HEK293 (cell line): ENCODE results near the gene ICAM3.
A peak's percentile ranks its signal among the peaks of the same experiment; 100 is the strongest.

ENCODE experiments used
- AEBP2 ChIP-seq: fragments of 450-650 bp; formaldehyde crosslinking; IDR thresholded peaks from 2 replicates; pipeline ENCODE4 v1.5.1; 2016; ENCODE audit warnings: missing biosample characterization, missing genetic modification characterization, borderline replicate concordance
- KLF1 ChIP-seq: fragments of 450-650 bp; formaldehyde crosslinking; IDR thresholded peaks from 2 replicates; pipeline ENCODE4 v1.5.1; 2016; ENCODE audit warnings: missing biosample characterization, missing genetic modification characterization
- KLF7 ChIP-seq: fragments of 450-650 bp; formaldehyde crosslinking; IDR thresholded peaks from 2 replicates; pipeline ENCODE4 v1.5.1; 2016; ENCODE audit warnings: missing biosample characterization, missing genetic modification characterization, borderline replicate concordance
- OVOL3 ChIP-seq: fragments of 450-650 bp; formaldehyde crosslinking; IDR thresholded peaks from 2 replicates; pipeline ENCODE4 v1.5.1; 2016; ENCODE audit warnings: missing biosample characterization, missing genetic modification characterization
- RBAK ChIP-seq: fragments of 450-650 bp; formaldehyde crosslinking; IDR thresholded peaks from 2 replicates; pipeline ENCODE4 v1.5.1; 2016; ENCODE audit warnings: missing biosample characterization, missing genetic modification characterization
- REPIN1 ChIP-seq: fragments of 450-650 bp; formaldehyde crosslinking; IDR thresholded peaks from 2 replicates; pipeline ENCODE4 v1.5.1; 2017; ENCODE audit warnings: missing biosample characterization, missing genetic modification characterization, low read depth
- SCRT1 ChIP-seq: fragments of 450-650 bp; formaldehyde crosslinking; IDR thresholded peaks from 2 replicates; pipeline ENCODE4 v1.5.1; 2016; ENCODE audit warnings: missing biosample characterization, missing genetic modification characterization, borderline replicate concordance
- SCRT2 ChIP-seq: fragments of 450-650 bp; formaldehyde crosslinking; IDR thresholded peaks from 2 replicates; pipeline ENCODE4 v1.5.1; 2016; ENCODE audit warnings: missing biosample characterization, missing genetic modification characterization
- SP2 ChIP-seq: fragments of 450-650 bp; formaldehyde crosslinking; IDR thresholded peaks from 2 replicates; pipeline ENCODE4 v1.5.1; 2016; ENCODE audit warnings: missing biosample characterization, missing genetic modification characterization
- SP3 ChIP-seq: fragments of 450-650 bp; formaldehyde crosslinking; IDR thresholded peaks from 2 replicates; pipeline ENCODE4 v1.5.1; 2016; ENCODE audit warnings: missing biosample characterization, missing genetic modification characterization
- ZBTB20 ChIP-seq: fragments of 450-650 bp; formaldehyde crosslinking; IDR thresholded peaks from 2 replicates; pipeline ENCODE4 v1.5.1; 2016; ENCODE audit warnings: missing biosample characterization, missing genetic modification characterization
- ZNF132 ChIP-seq: fragments of 450-650 bp; formaldehyde crosslinking; IDR thresholded peaks from 2 replicates; pipeline ENCODE4 v1.5.1; 2017; ENCODE audit warnings: missing biosample characterization, missing genetic modification characterization, borderline replicate concordance
- ZNF140 ChIP-seq: fragments of 450-650 bp; formaldehyde crosslinking; IDR thresholded peaks from 2 replicates; pipeline ENCODE4 v1.5.1; 2016; ENCODE audit warnings: missing biosample characterization, missing genetic modification characterization
- ZNF157 ChIP-seq: fragments of 450-650 bp; formaldehyde crosslinking; IDR thresholded peaks from 2 replicates; pipeline ENCODE4 v1.5.1; 2016; ENCODE audit warnings: missing biosample characterization, missing genetic modification characterization
- ZNF16 ChIP-seq: fragments of 450-650 bp; formaldehyde crosslinking; IDR thresholded peaks from 2 replicates; pipeline ENCODE4 v1.5.1; 2016; ENCODE audit warnings: low read depth, missing biosample characterization, missing genetic modification characterization
- ZNF174 ChIP-seq: fragments of 450-650 bp; formaldehyde crosslinking; IDR thresholded peaks from 2 replicates; pipeline ENCODE4 v1.5.0; 2017; ENCODE audit warnings: missing biosample characterization, mild to moderate bottlenecking, missing genetic modification characterization
- ZNF211 ChIP-seq: fragments of 450-650 bp; formaldehyde crosslinking; IDR thresholded peaks from 2 replicates; pipeline ENCODE4 v1.5.1; 2016; ENCODE audit warnings: low read depth, missing biosample characterization, missing genetic modification characterization
- ZNF24 ChIP-seq: fragments of 450-650 bp; formaldehyde crosslinking; IDR thresholded peaks from 2 replicates; pipeline ENCODE4 v1.5.1; 2016; ENCODE audit warnings: missing biosample characterization, missing genetic modification characterization
- ZNF274 ChIP-seq, 2 experiments: fragments of 200-500 bp in 1 of 2; fragments of 450-650 bp in 1 of 2; sonication (Bioruptor generic) in 1 of 2; formaldehyde crosslinking in 1 of 2; IDR thresholded peaks; 2 replicates each; pipeline versions ENCODE4 v1.5.1 to v1.6.1; 2014 to 2016; ENCODE audit warnings: borderline replicate concordance in 1 of 2, inconsistent platforms in 1 of 2, low read length in 1 of 2, missing biosample characterization in 1 of 2, missing genetic modification characterization in 1 of 2
- ZNF280C ChIP-seq: fragments of 450-650 bp; formaldehyde crosslinking; IDR thresholded peaks from 2 replicates; pipeline ENCODE4 v1.5.1; 2016; ENCODE audit warnings: missing biosample characterization, missing genetic modification characterization
- ZNF423 ChIP-seq: fragments of 450-650 bp; formaldehyde crosslinking; IDR thresholded peaks from 2 replicates; pipeline ENCODE4 v1.5.1; 2016; ENCODE audit warnings: missing biosample characterization, missing genetic modification characterization
- ZNF48 ChIP-seq: fragments of 450-650 bp; formaldehyde crosslinking; IDR thresholded peaks from 2 replicates; pipeline ENCODE4 v1.5.1; 2016; ENCODE audit warnings: missing biosample characterization, missing genetic modification characterization
- ZNF488 ChIP-seq: fragments of 450-650 bp; formaldehyde crosslinking; IDR thresholded peaks from 2 replicates; pipeline ENCODE4 v1.5.1; 2016; ENCODE audit warnings: missing biosample characterization, missing genetic modification characterization
- ZNF518A ChIP-seq: fragments of 450-650 bp; formaldehyde crosslinking; conservative IDR thresholded peaks from 2 replicates; pipeline ENCODE4 v1.5.1; 2016; ENCODE audit warnings: low read depth, missing biosample characterization, missing genetic modification characterization
- ZNF561 ChIP-seq: fragments of 450-650 bp; IDR thresholded peaks from 2 replicates; pipeline ENCODE4 v1.5.1; 2018; ENCODE audit warnings: missing biosample characterization, missing genetic modification characterization, borderline replicate concordance
- ZNF600 ChIP-seq: fragments of 450-650 bp; formaldehyde crosslinking; IDR thresholded peaks from 2 replicates; pipeline ENCODE4 v1.5.1; 2016; ENCODE audit warnings: missing biosample characterization, missing genetic modification characterization
- ZNF654 ChIP-seq: fragments of 450-650 bp; formaldehyde crosslinking; IDR thresholded peaks from 2 replicates; pipeline ENCODE4 v1.5.1; 2016; ENCODE audit warnings: low read depth, missing biosample characterization, missing genetic modification characterization
- ZNF791 ChIP-seq: fragments of 450-650 bp; formaldehyde crosslinking; IDR thresholded peaks from 2 replicates; pipeline ENCODE4 v1.5.1; 2016; ENCODE audit warnings: missing biosample characterization, missing genetic modification characterization
- ZSCAN4 ChIP-seq: fragments of 450-650 bp; formaldehyde crosslinking; IDR thresholded peaks from 2 replicates; pipeline ENCODE4 v1.5.1; 2017; ENCODE audit warnings: missing biosample characterization, missing genetic modification characterization

ICAM3 gene

GRCh38 chr19:10315335-10316214 is 23.8 kb downstream of the ICAM3 start, which contains the start of gene FDX2 (continued):
- TF ChIP-seq ZNF157 (no peak), ZSCAN4 (tag by site-specific recombination) (peak; percentile 12; the same call in 1 of the 2 replicates), ZNF518A (tag by site-specific recombination) (peak; percentile 52; the same call in 1 of the 2 replicates), SP3 (tag by site-specific recombination) (peak; percentile 79), OVOL3 (no peak), ZNF48 (no peak), ZNF791 (tag by site-specific recombination) (no peak), ZNF24 (no peak; the same call in 1 of the 2 replicates), ZBTB20 (tag by site-specific recombination) (peak; percentile 98), ZNF132 (tag by site-specific recombination) (no peak), ZNF174 (tag by site-specific recombination) (no peak), ZNF600 (tag by site-specific recombination) (0 out of 2 replicates have a peak, but pooled peaks have one; percentile 37), KLF1 (tag by site-specific recombination) (peak; percentile 32; the same call in 1 of the 2 replicates), ZNF140 (tag by site-specific recombination) (no peak), AEBP2 (tag by site-specific recombination) (no peak), REPIN1 (tag by site-specific recombination) (no peak), ZNF211 (tag by site-specific recombination) (no peak), ZNF654 (tag by site-specific recombination) (no peak), SCRT1 (tag by site-specific recombination) (no peak), SCRT2 (tag by site-specific recombination) (peak; percentile 79; the same call in 1 of the 2 replicates), ZNF16 (tag by site-specific recombination) (no peak), ZNF280C (tag by site-specific recombination) (no peak), ZNF488 (tag by site-specific recombination) (no peak), ZNF274 (IDR thresholded peaks at IDR 0.05; ENCODE audit: low read length) (no peak), ZNF274 (tag by site-specific recombination; IDR thresholded peaks at IDR 0.05; ENCODE audit: borderline replicate concordance) (no peak), ZNF423 (tag by site-specific recombination) (no peak), ZNF561 (tag by site-specific recombination) (no peak), SP2 (tag by site-specific recombination) (peak; percentile 56), KLF7 (no peak), RBAK (tag by site-specific recombination) (no peak)
